Measurements from ENCODE around the gene NINJ2. TPM values are rescaled to one million over a fixed set of nuclear protein-coding genes. Genes with fewer than 3 reads are reported as not detected.

The NINJ2 gene
- total and polyA plus RNA-seq, 10 of the 15 experiments (the other 5 are each of a cell fraction or from before 2014, with no cell fraction given): 8.9 to 51.6 (median 21.3) TPM

GRCh38 chr12:592024-592505 lies 71.2 kb downstream of the NINJ2 start (continued):
- no peak for TF ChIP-seq MLLT1 (IDR thresholded peaks at IDR 0.05)
- TF ChIP-seq RBBP5 (conservative IDR thresholded peaks at IDR 0.05): no peak
- no peak for TF ChIP-seq PBX3 (IDR thresholded peaks at IDR 0.05; ENCODE audit: insufficient replicate concordance, low read depth, low read length)
- TF ChIP-seq NR2C2 (IDR thresholded peaks at IDR 0.05; ENCODE audit: borderline replicate concordance, control insufficient read depth, insufficient read length, low read depth): no peak
- TF ChIP-seq ZNF207 (IDR thresholded peaks at IDR 0.05; ENCODE audit: borderline replicate concordance): no peak
- TF ChIP-seq EED (IDR thresholded peaks at IDR 0.05; ENCODE audit: low read depth): no peak

- Histone ChIP-seq H3K9me3 (replicated peaks; ENCODE audit: control insufficient read depth, insufficient read depth, low read length) (no peaks in the 10 kb centered on the region; the same call in 2 of the 3 replicates), H3K4me3 (no peak overlapping the region), H3K79me2 (ENCODE audit: control insufficient read depth, insufficient read depth, low read length) (no peaks in the 10 kb centered on the region), H3K4me2 (ENCODE audit: control insufficient read depth, insufficient read depth) (no peak overlapping the region), H3K27ac (ENCODE audit: control insufficient read depth, insufficient read depth) (no peak overlapping the region), H3K4me1 (ENCODE audit: control insufficient read depth, insufficient read depth, low read length) (no peaks in the 10 kb centered on the region), H3K36me3 (ENCODE audit: control insufficient read depth in 2 of 2, insufficient read depth in 2 of 2, low read length in 1 of 2) (no peaks in the 10 kb centered on the region), H3K9ac (ENCODE audit: control insufficient read depth, insufficient read depth, low read length) (no peak overlapping the region), H4K20me1 (ENCODE audit: control insufficient read depth, insufficient read depth) (no peaks in the 10 kb centered on the region), H2AFZ (ENCODE audit: control insufficient read depth, low read depth, low read length) (peak overlapping the region; percentile 53), H3K27me3 (replicated peaks in 1 of 2; ENCODE audit: control insufficient read depth in 2 of 2, insufficient read depth in 2 of 2, low read length in 1 of 2) (no peaks in the 10 kb centered on the region)
- SMC1A ChIA-PET (ENCODE audit: uncharacterized antibody, unreplicated experiment): no interaction called here
- POLR2A ChIA-PET: no interaction called here
- FAIRE-seq: peak; percentile 74
- WGBS (ENCODE audit: insufficient coverage, insufficient replicate concordance, low lambda C conversion rate, missing lambda C conversion rate): 56% methylated on average over 16 of the region's 16 CpGs
- no peak for DNase-seq (ENCODE audit: low read depth, low spot score)
- in situ Hi-C loops (cut with MboI): no loop called here
- ATAC-seq: peak; percentile 88
- intact Hi-C loops (cut with micrococcal nuclease; ENCODE audit: unreplicated experiment): no loop called here
- RAD21 ChIA-PET (ENCODE audit: unreplicated experiment): no interaction called here
- CTCF ChIA-PET: interaction anchor here (0.9 to 1.8 kb wide), 3 partner anchors 11 to 15 kb away, joined by 4 to 5 read pairs (median 5); no protein-coding TSS in a partner anchor
- no TSS peak for BruUV-seq (replicated peaks)
- TF ChIP-seq EED (IDR thresholded peaks at IDR 0.05; ENCODE audit: low read depth): no peak
- TF ChIP-seq TBL1XR1 (IDR thresholded peaks at IDR 0.05; ENCODE audit: low read depth, low read length): no peak
- no peak for TF ChIP-seq PAX8 (IDR thresholded peaks at IDR 0.05)
- no peak for TF ChIP-seq ZBTB33 (IDR thresholded peaks at IDR 0.05)
- TF ChIP-seq PKNOX1 (IDR thresholded peaks at IDR 0.05): peak; percentile 36; the same call in 1 of the 2 replicates
- no peak for TF ChIP-seq SMC3 (IDR thresholded peaks at IDR 0.05; ENCODE audit: borderline replicate concordance, low read length)
- no peak for TF ChIP-seq CREM (IDR thresholded peaks at IDR 0.05; ENCODE audit: low read depth)
- peak; percentile 23 for TF ChIP-seq USF1 (IDR thresholded peaks at IDR 0.05; ENCODE audit: borderline replicate concordance, extremely low read length, insufficient read depth, low read depth, low read length)
- no peak for TF ChIP-seq ZNF622 (IDR thresholded peaks at IDR 0.05)
- no peak for TF ChIP-seq ZBED1 (IDR thresholded peaks at IDR 0.05; ENCODE audit: borderline replicate concordance)
Measured at GRCh38 chr12:591167-592023, 71.8 kb downstream of the NINJ2 start.

All from GM12878 (cell line).